Neutrophil (primary cell): ENCODE results near the gene SPINT1.

Experiments used
- H3K27ac ChIP-seq: fragments of 200-600 bp; sonication (generic); 2 replicates; pipeline ENCODE4 v1.5.1; 2016; ENCODE audit warnings: mild to moderate bottlenecking, moderate library complexity
- H3K27me3 ChIP-seq: fragments of 200-600 bp; sonication (generic); 2 replicates; pipeline ENCODE4 v1.6.0; 2016; ENCODE audit warnings: mild to moderate bottlenecking
- H3K36me3 ChIP-seq: fragments of 200-600 bp; sonication (generic); 2 replicates; pipeline ENCODE4 v1.5.1; 2017
- H3K4me1 ChIP-seq, 2 experiments: fragments of 200-600 bp in 1 of 2; sonication (generic) in 1 of 2; 1 replicate in 1 of 2; 2 replicates in 1 of 2; pipeline versions ENCODE4 v1.5.1 to v1.6.1; 2013 to 2016; ENCODE audit warnings: low read depth in 1 of 2, low read length in 1 of 2, mild to moderate bottlenecking in 1 of 2, moderate library complexity in 1 of 2; ENCODE audit not compliant: control insufficient read depth in 1 of 2, insufficient read depth in 1 of 2
- H3K4me3 ChIP-seq, 2 experiments: fragments of 200-600 bp in 1 of 2; sonication (generic) in 1 of 2; 1 replicate in 1 of 2; 2 replicates in 1 of 2; pipeline ENCODE4 v1.5.1; 2013 to 2016; ENCODE audit warnings: low read depth in 1 of 2, low read length in 1 of 2, mild to moderate bottlenecking in 1 of 2, moderate library complexity in 1 of 2
- H3K9me3 ChIP-seq: fragments of 200-600 bp; sonication (generic); 2 replicates; pipeline ENCODE4 v1.5.1; 2016
- CTCF ChIP-seq: fragments of 200-600 bp; sonication (generic); IDR thresholded peaks from 2 replicates; pipeline ENCODE4 v1.5.1; 2016; ENCODE audit warnings: antibody characterized with exemption

SPINT1 gene

GRCh38 chr15:40812721-40813425, 31.0 kb upstream of the SPINT1 start:
- H3K4me3 ChIP-seq: no peak overlapping the region
- no peak for TF ChIP-seq CTCF
- no peaks in the 10 kb centered on the region for H3K9me3 ChIP-seq
- no peaks in the 10 kb centered on the region for H3K27me3 ChIP-seq
- no peak overlapping the region for H3K27ac ChIP-seq
- peaks cover 4 to 5% of the 10 kb centered on the region in 2 experiments for H3K4me1 ChIP-seq
- H3K36me3 ChIP-seq: peaks cover 58% of the 10 kb centered on the region

DNA sequence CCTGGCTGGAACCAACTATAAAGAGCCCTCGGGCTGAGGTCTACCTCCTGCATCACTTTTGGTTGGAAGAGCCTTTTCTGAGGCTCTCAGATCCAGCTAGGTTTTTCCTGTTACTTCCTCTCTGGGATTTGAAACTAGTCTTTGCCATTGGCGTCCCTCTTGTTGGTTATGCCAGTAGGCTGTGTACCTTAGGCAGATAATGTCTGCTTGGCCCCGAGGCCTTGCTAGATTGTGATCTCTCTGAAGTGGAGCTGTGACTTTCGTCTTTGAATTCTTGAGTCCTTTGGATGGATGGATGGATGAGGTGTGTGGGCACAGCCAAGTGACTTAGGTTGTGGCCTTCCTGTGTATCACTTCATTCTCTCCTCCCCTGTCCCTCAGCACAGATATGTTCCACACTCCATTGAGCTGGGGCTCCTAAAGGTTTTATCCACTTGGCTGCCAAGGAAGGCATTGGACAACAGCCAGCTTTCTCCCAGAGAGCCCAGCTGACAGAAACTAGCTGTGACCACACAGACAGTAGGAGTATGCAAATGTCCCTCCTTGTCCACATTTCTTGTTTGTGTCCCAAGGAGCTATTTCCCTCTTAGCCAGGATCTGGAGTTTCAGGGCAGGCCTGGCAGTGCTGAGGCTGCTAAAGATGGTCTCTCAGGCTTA, 28.7 kb upstream of the SPINT1 start:
- Histone ChIP-seq H3K9me3 (no peaks in the 10 kb centered on the region), H3K36me3 (peaks cover 50% of the 10 kb centered on the region), H3K4me3 (no peak overlapping the region), H3K4me1 (no peaks in the 10 kb centered on the region), H3K27ac (no peak overlapping the region), H3K27me3 (no peaks in the 10 kb centered on the region)
- no peak for TF ChIP-seq CTCF

DNA sequence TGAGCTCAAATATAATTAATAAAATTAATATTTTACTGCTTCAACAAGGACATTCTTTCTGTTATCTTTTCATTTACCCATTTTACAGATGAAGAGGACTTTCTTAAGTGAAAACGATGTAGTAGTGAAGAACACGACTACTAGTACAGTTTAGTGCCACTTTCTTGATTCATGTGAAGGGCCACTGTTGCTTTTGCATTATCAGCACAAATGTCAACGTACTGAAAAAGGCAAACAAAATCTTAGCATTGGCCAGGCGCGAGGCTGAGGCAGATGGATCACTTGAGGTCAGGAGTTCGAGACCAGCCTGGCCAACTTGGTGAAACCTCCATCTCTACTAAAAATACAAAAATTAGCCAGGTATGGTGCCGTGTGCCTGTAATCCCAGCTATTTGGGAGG, 24.8 kb upstream of the SPINT1 start:
- Histone ChIP-seq H3K4me3 (no peak overlapping the region), H3K27ac (no peak overlapping the region), H3K36me3 (peaks cover 18% of the 10 kb centered on the region), H3K9me3 (no peaks in the 10 kb centered on the region), H3K27me3 (no peaks in the 10 kb centered on the region), H3K4me1 (no peaks in the 10 kb centered on the region)
- no peak for TF ChIP-seq CTCF

GRCh38 chr15:40821195-40821594, 22.7 kb upstream of the SPINT1 start:
- no peak for TF ChIP-seq CTCF
- Histone ChIP-seq H3K36me3 (no peaks in the 10 kb centered on the region), H3K4me3 (no peak overlapping the region), H3K9me3 (no peaks in the 10 kb centered on the region), H3K27me3 (no peaks in the 10 kb centered on the region), H3K27ac (no peak overlapping the region), H3K4me1 (no peaks in the 10 kb centered on the region)

- Histone ChIP-seq H3K4me1 (no peaks in the 10 kb centered on the region), H3K27ac (no peak overlapping the region), H3K27me3 (peaks cover 8% of the 10 kb centered on the region), H3K4me3 (no peak overlapping the region), H3K9me3 (no peaks in the 10 kb centered on the region), H3K36me3 (no peaks in the 10 kb centered on the region)
- no peak for TF ChIP-seq CTCF
Observed at GRCh38 chr15:40823572-40824343, 20.1 kb upstream of the SPINT1 start.
